Loucy (cell line): ENCODE data around the gene TMEM25.

Experiments used
- CTCF ChIP-seq: fragments of 200-600 bp; sonication (generic); conservative IDR thresholded peaks from 2 replicates; pipeline ENCODE4 v1.5.1; 2014; ENCODE audit warnings: mild to moderate bottlenecking, antibody characterized with exemption, low read length
- EZH2phosphoT487 ChIP-seq: fragments of 200-600 bp; IDR thresholded peaks from 2 replicates; pipeline ENCODE4 v1.6.1; 2018; ENCODE audit warnings: antibody characterized with exemption, mild to moderate bottlenecking, moderate library complexity, borderline replicate concordance

DNA sequence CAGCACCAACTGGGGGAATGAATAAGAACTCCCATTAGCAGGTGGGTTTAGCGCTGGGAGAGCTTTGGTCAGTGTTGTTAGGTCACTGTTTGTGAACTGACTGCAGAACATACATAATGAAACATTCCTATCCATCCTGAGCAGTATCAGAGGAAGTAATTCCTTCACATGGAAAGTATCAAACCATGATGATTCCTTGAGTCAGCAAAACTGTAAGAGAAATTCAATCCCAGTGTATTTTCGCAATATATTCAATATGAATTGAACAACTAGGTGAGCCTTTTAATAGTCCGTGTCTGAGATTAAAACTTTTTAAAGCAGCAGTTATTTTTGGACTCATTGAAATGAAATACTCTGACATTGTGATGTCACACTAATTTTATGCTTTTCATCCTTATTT lies 46.6 kb upstream of the TMEM25 start:
- no peak for TF ChIP-seq CTCF
- no peak for TF ChIP-seq EZH2phosphoT487
